ENCODE data around the gene AIFM2.
A peak's percentile ranks its signal among the peaks of the same experiment; 100 is the strongest.
"Not testable (repeated sequence)": the region's sequence is repeated elsewhere in the genome, so short reads cannot be mapped to it uniquely, and the experiment has no call there.

Gene AIFM2

DNA sequence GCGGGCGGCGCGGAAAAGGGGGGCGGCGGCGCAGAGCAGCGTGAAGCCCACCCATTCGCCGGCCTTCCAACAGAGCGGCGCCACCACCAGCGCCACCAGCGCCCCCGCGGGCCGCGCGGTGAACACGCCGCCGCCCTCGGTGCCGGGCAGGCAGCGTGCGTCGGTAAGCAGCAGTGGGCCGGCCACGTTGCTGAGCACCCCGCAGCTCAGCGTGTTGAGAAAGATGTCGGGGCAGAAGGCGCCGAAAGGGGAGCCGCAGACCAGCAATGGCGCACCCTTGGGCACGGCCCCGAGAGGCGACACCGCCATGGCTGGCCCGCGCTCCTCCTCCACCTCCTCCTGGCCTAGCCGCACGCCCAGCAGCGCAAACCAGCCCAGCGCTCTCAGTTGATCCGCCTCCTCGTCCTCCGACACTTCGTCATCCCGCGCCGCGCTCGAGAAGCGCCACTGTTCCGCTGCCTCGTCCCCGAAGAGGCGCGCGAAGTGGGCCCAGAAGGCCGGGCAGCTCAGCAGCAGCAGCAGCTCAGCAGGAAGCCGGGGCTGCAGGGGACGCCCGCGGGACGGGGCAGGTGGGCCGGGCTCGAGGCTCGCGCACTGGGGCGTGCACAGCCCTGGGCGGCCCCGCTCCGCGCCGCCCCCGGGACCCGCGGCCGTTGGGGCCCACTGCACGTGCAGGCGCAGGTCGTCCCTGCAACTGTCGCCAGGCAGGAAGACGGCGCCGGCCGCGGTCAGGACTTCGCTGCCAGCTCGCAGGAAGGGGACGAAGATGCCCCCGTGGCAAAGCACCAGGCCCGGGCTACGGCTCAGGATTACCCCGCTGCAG, 13.3 kb upstream of the AIFM2 start:
- peak; percentile 73 for DNase-seq

DNA sequence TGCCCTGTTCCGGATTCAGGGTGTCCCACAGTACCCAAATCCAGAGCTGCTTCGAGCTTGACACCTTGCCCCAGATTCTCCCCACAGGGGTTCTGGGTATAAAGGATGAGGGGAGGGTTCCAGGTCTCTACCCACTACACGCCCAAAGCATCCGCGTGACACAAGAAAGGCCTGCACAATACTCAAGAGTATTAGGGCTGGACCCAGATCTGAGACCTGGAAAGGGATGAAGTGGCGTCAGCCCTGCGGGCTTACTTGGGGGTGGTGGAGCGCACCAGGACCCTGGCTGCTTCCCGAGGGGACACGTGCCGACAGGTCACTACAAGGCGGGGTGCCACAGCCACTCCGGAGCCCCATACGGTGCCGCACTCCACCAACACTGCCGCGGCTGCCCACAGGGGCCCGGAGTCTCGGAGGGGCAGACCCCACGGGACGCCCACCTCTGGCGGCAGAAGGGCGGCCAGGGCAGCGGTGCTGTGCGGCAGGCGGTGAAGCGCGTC, 12.6 kb upstream of the AIFM2 start:
- no peak for DNase-seq

GRCh38 chr10:70144372-70145110, 11.9 kb upstream of the AIFM2 start:
- no peak for DNase-seq

DNA sequence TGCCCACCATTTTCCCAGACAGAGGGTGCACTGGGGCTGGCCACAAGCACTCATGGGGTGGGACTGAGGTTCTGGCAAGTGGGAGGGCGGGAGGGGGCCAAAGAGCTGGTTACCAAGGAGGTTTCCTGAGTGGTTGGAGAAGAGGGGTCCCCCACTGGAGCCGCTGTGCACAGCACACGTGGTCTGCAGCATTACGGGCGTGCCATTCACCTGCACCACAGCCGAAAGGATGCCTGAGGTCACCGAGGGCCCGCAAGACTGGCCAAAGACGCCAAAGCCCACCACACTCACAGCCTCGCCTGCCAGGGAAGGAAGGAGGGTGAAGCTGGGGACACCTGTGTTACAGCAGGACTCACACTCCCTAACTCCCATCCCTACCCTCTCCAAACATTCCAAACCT, 9.9 kb upstream of the AIFM2 start:
- DNase-seq: no peak

DNA sequence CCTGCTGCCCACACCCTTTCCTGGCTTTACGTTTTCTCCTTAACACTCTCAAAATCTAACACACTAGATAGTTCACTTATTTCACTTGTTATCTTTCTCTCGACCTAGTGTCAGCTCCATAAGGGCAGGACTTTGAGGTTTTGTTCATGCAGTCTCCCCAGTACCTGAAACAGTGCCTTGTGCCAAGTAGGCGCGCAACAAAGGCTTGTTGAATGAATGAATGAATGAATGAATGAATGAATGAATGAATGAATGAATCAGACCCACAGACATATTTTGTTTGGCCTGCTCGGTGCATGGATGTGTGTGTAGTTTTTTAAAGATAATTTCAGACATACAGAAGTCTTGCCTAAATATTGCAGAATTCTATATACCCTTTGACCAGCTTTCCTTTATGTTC, 7.7 kb upstream of the AIFM2 start:
- no peak for DNase-seq

- DNase-seq: no peak
Observed at GRCh38 chr10:70139997-70140250, 7.3 kb upstream of the AIFM2 start.

DNA sequence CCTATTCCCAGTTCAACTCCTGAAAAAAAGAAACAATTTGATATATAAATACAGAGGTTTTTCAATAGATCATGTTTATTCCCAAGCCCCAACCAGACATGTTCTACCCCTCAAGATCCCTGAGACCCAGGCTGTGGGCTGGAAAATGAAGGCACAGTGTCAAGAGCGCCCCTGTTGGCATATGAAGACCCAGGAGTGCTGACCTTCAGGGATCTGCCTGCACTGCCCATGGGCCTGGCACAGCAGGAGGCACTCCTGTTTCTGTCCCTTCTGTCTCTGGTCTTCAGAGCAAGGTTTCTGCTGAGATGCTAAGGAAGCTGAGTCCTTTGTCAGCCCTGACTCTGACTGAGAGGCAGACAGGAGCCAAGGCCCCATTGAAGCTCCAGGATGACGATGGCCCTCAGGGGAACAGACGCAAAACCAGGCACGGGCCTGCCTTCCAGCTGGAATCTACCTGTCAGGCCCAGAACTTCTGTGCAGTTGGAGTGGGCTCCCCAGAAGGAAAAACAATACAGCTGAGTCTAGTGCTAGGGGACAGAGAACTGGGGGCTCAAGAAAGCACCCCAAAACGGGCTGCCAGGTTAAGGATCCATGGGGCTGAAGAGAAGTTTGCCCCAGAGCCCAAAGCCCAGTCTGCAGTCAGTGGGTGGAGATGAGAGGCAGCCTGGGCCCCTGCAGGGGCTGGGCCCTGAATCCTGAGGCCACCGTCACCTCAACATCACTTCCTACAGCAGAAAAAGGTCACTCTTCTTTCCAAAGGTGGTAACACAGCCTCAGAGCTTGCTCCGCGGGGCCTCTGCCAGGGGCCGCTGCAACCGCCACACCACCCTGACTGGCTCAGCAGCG, 6.7 kb upstream of the AIFM2 start:
- DNase-seq: no peak

GRCh38 chr10:70137927-70138883, 5.6 kb upstream of the AIFM2 start:
- DNase-seq: no peak

DNA sequence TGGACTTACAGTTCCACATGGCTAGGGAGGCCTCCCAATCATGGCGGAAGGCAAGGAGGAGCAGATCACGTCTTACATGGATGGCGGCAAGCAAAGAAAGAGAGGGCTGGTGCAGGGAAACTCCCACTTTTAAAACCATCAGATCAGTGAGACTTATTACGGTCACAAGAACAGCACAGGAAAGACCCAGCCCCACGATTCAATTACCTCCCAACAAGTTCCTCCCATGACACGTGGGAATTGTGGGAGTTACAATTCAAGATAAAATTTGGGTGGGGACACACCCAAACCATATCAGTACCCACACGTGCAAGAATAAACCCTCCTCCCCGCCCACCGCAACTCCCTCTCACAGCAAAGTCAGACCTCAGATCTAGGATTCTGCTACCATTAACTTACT, 4.5 kb upstream of the AIFM2 start:
- no peak for DNase-seq

GRCh38 chr10:70135684-70136083, 3.1 kb upstream of the AIFM2 start:
- peak; percentile 10 for DNase-seq

GRCh38 chr10:70135046-70135445, 2.4 kb upstream of the AIFM2 start:
- DNase-seq: peak; percentile 4

- peak; percentile 16 for DNase-seq
Observed at GRCh38 chr10:70131560-70131937, 1.1 kb downstream of the AIFM2 start.

GRCh38 chr10:70130878-70131559, 1.6 kb downstream of the AIFM2 start:
- peak; percentile 3 for DNase-seq

DNA sequence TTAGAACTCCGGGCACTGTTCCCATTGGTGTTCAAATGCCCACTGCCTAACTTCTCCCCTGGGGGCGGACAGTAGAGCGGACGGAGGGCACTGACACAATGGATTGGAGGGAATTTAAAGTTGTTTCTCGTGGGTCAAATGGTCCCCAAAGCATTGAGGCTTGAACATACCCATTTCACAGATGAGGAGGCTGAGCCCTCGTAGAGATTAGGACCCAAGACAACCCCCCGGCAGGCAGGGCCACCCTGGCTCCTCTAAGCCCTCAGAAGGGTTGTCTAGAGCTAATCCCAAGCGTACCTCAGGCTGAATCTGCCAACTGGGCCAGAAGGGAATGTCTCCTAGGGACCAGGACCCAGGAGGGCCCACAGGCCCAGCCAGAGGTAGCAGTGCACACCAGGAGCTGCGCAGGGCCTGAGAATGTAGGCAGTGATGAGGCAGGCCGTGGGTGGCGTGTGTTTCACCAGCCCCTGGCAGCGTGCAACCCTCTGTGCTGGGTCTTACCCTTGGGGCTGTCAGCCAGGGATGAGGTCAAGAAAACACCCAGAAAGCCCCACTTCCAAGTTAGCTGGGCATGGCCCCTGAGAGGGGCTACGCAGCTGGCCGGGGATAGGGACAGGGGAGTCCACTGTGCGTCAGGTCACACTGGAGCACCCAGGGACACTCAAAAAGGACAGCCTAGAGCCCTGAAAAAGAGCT, 5.8 kb downstream of the AIFM2 start:
- DNase-seq: no peak

GRCh38 chr10:70125918-70126552, 6.6 kb downstream of the AIFM2 start:
- DNase-seq: no peak

DNA sequence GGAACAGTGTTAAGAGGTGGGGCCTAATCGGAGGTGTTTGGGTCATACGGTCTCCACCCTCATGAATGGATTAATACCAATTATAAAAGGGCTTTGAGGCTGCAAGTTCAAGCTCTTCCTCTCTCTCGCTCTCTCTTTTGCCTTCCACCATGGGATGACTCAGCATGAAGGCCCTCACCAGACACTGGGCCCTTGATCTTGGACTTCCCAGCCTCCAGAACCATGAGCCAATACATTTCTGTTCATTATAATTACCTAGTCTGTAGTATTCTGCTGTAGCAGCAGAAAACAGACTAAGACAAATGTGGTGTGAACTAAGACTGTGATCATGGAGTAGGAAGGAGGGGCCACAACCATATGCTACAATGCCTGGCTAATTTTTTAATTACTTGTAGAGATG, 7.7 kb downstream of the AIFM2 start:
- DNase-seq: no peak

- DNase-seq: no peak
Observed at GRCh38 chr10:70124415-70124814, 8.2 kb downstream of the AIFM2 start.

GRCh38 chr10:70123817-70124216, 8.8 kb downstream of the AIFM2 start:
- no peak for DNase-seq

GRCh38 chr10:70123166-70123565, 9.5 kb downstream of the AIFM2 start:
- not testable (repeated sequence) for DNase-seq

DNA sequence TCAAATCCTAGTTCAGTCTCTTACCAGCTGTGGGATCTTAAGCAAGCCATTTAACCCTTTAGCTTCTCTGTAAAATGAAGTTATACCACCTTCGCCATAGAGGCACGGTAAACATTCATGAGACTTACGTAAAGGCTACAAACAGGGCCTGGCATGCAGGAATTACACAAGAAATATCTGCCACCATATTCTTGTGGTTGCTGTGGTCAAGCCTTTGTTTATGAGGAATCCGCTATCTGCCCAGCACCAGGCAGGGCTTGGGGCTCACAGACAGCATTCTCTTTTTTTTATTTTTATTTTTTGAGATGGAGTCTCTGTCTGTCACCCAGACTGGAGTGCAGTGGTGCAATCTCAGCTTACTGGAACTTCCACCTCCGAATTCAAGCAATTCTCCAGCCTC, 9.9 kb downstream of the AIFM2 start:
- no peak for DNase-seq
